ENCODE results near the gene MAN2A1. TPM values are rescaled to one million over a fixed set of nuclear protein-coding genes. Genes with fewer than 3 reads are reported as not detected.
A peak's percentile ranks its signal among the peaks of the same experiment; 100 is the strongest.

The MAN2A1 gene
- total RNA-seq, 1 experiment from 2014 or later: 35.4 TPM

DNA sequence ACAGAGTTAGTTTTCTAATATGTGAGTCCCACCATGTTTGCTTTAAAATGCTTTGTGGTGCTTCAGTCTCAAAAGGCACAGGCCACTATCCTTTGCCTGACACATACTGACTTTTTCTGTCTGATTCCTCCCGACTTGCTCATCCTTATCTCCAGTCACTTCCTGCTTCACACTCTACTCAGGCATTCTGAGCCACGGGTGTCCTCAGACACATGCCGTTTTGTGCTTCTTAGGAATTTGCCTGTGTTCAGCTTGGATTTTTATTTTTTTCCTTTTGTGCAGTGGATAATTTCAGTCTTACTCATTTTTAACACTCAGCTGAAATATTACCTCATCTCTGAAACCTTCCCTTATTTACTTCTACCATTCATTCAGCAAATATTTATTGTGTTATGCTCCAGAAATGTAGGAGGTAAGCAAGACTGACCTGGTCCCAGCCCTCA is 54.1 kb downstream of the MAN2A1 start:
- Histone ChIP-seq H3K79me2 (ENCODE audit: insufficient read depth, low read length) (no peaks in the 10 kb centered on the region), H3K27ac (ENCODE audit: low read depth, low read length) (no peak overlapping the region), H4K20me1 (ENCODE audit: insufficient read depth) (no peaks in the 10 kb centered on the region), H3K9me3 (ENCODE audit: control insufficient read depth in 1 of 2, insufficient read depth in 1 of 2, low read depth in 1 of 2, low read length in 2 of 2) (no peaks in the 10 kb centered on the region), H3K4me1 (ENCODE audit: control insufficient read depth in 1 of 2, insufficient read depth in 2 of 2, low read length in 2 of 2) (peaks cover 6 to 27% of the 10 kb centered on the region in 2 experiments; a peak in 2 of 4 replicates), H3K9ac (ENCODE audit: low read length) (no peak overlapping the region), H3K9me2 (ENCODE audit: insufficient read depth) (no peaks in the 10 kb centered on the region), H3K4me2 (ENCODE audit: low read length) (peak overlapping the region; percentile 7; the same call in 1 of the 2 replicates), H3K27me3 (ENCODE audit: insufficient read depth, low read length) (no peaks in the 10 kb centered on the region), H2AFZ (ENCODE audit: low read depth, low read length, poor library complexity, severe bottlenecking) (no peak overlapping the region), H3K4me3 (replicated peaks in 1 of 2; ENCODE audit: low read depth in 1 of 2, low read length in 2 of 2) (no peak overlapping the region), H3K36me3 (ENCODE audit: control insufficient read depth in 1 of 2, insufficient read depth in 2 of 2, low read length in 2 of 2) (no peaks in the 10 kb centered on the region)
- intact Hi-C loops (cut with micrococcal nuclease): no loop called here
- POLR2A ChIA-PET: no interaction called here
- no TSS peak for BruUV-seq (replicated peaks)
- CTCF ChIA-PET: no interaction called here
- DNase-seq (ENCODE audit: low read depth, low spot score): no peak
- no peak for ATAC-seq
- RAD21 ChIA-PET (ENCODE audit: low non-redundant PET in 1 of 2, low total read pairs in 2 of 2, uncharacterized antibody in 2 of 2, unreplicated experiment in 2 of 2): no interaction called here
- TF ChIP-seq CEBPB (IDR thresholded peaks at IDR 0.05; ENCODE audit: low read depth) (no peak), FOSL1 (IDR thresholded peaks at IDR 0.05; ENCODE audit: low read depth) (0 out of 2 replicates have a peak, but pooled peaks have one; percentile 3)

- no peak for DNase-seq (ENCODE audit: low read depth, low spot score)
- H3K79me2 ChIP-seq (ENCODE audit: insufficient read depth, low read length): no peaks in the 10 kb centered on the region
- no peaks in the 10 kb centered on the region for H4K20me1 ChIP-seq (ENCODE audit: insufficient read depth)
- H3K9me3 ChIP-seq (ENCODE audit: control insufficient read depth in 1 of 2, insufficient read depth in 1 of 2, low read depth in 1 of 2, low read length in 2 of 2): no peaks in the 10 kb centered on the region
- no peaks in the 10 kb centered on the region for H3K9me2 ChIP-seq (ENCODE audit: insufficient read depth)
- intact Hi-C loops (cut with micrococcal nuclease): no loop called here
- no peak overlapping the region for H3K27ac ChIP-seq (ENCODE audit: low read depth, low read length)
- RAD21 ChIA-PET (ENCODE audit: low non-redundant PET in 1 of 2, low total read pairs in 2 of 2, uncharacterized antibody in 2 of 2, unreplicated experiment in 2 of 2): no interaction called here
- BruUV-seq (replicated peaks): no TSS peak
- TF ChIP-seq YY1 (IDR thresholded peaks at IDR 0.05; ENCODE audit: extremely low read depth, insufficient replicate concordance, low read depth, low read length) (no peak), ZFX (IDR thresholded peaks at IDR 0.05) (no peak), JUND (IDR thresholded peaks at IDR 0.05) (no peak), RAD21 (IDR thresholded peaks at IDR 0.05; ENCODE audit: low read depth) (no peak), POLR2AphosphoS5 (IDR thresholded peaks at IDR 0.05; ENCODE audit: low read depth, low read length) (no peak), TCF7L2 (IDR thresholded peaks at IDR 0.05; ENCODE audit: borderline replicate concordance, extremely low read depth, insufficient read depth, insufficient read length) (no peak), MAX (IDR thresholded peaks at IDR 0.05) (no peak), CEBPB (IDR thresholded peaks at IDR 0.05; ENCODE audit: low read depth) (no peak), EGR1 (IDR thresholded peaks at IDR 0.05; ENCODE audit: low read depth) (no peak)
- TF ChIP-seq, protein P1, sequence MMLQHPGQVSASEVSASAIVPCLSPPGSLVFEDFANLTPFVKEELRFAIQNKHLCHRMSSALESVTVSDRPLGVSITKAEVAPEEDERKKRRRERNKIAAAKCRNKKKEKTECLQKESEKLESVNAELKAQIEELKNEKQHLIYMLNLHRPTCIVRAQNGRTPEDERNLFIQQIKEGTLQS (IDR thresholded peaks at IDR 0.05): no peak
- TF ChIP-seq, protein P2, sequence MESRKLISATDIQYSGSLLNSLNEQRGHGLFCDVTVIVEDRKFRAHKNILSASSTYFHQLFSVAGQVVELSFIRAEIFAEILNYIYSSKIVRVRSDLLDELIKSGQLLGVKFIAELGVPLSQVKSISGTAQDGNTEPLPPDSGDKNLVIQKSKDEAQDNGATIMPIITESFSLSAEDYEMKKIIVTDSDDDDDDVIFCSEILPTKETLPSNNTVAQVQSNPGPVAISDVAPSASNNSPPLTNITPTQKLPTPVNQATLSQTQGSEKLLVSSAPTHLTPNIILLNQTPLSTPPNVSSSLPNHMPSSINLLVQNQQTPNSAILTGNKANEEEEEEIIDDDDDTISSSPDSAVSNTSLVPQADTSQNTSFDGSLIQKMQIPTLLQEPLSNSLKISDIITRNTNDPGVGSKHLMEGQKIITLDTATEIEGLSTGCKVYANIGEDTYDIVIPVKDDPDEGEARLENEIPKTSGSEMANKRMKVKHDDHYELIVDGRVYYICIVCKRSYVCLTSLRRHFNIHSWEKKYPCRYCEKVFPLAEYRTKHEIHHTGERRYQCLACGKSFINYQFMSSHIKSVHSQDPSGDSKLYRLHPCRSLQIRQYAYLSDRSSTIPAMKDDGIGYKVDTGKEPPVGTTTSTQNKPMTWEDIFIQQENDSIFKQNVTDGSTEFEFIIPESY (IDR thresholded peaks at IDR 0.05; ENCODE audit: extremely low read depth, insufficient replicate concordance, low read length): no peak
- H2AFZ ChIP-seq (ENCODE audit: low read depth, low read length, poor library complexity, severe bottlenecking): no peak overlapping the region
- H3K9ac ChIP-seq (ENCODE audit: low read length): no peak overlapping the region
- POLR2A ChIA-PET: no interaction called here
- peaks cover 6 to 25% of the 10 kb centered on the region in 2 experiments; a peak in 2 of 4 replicates for H3K4me1 ChIP-seq (ENCODE audit: control insufficient read depth in 1 of 2, insufficient read depth in 2 of 2, low read length in 2 of 2)
- no peak overlapping the region for H3K4me3 ChIP-seq (replicated peaks in 1 of 2; ENCODE audit: low read depth in 1 of 2, low read length in 2 of 2)
- no peak overlapping the region for H3K4me2 ChIP-seq (ENCODE audit: low read length)
- no peak for ATAC-seq
- CTCF ChIA-PET: no interaction called here
- no peaks in the 10 kb centered on the region for H3K27me3 ChIP-seq (ENCODE audit: insufficient read depth, low read length)
- no peaks in the 10 kb centered on the region for H3K36me3 ChIP-seq (ENCODE audit: control insufficient read depth in 1 of 2, insufficient read depth in 2 of 2, low read length in 2 of 2)
These were observed 54.5 kb downstream of the MAN2A1 start for GRCh38 chr5:109744261-109744660.

Data from HCT116 (cell line).